MM.1S (cell line): Measurements from ENCODE around the gene HOMER1.

Experiments used
- EZH2 ChIP-seq: fragments of 300-600 bp; sonication (generic); optimal IDR thresholded peaks from 2 replicates; pipeline ENCODE3; 2017; ENCODE audit warnings: low read depth, mild to moderate bottlenecking, antibody characterized with exemption, low read length, mixed read lengths
- EZH2phosphoT487 ChIP-seq: fragments of 300-600 bp; sonication (generic); IDR thresholded peaks from 2 replicates; pipeline ENCODE4 v1.6.1; 2018; ENCODE audit warnings: antibody characterized with exemption, low read length
- TF ChIP-seq, protein P1 (sequence below): fragments of 300-600 bp; sonication (generic); IDR thresholded peaks from 2 replicates; pipeline ENCODE4 v1.5.1; 2016; ENCODE audit warnings: antibody characterized with exemption, low read length, mixed read lengths

- TF ChIP-seq, protein P1, sequence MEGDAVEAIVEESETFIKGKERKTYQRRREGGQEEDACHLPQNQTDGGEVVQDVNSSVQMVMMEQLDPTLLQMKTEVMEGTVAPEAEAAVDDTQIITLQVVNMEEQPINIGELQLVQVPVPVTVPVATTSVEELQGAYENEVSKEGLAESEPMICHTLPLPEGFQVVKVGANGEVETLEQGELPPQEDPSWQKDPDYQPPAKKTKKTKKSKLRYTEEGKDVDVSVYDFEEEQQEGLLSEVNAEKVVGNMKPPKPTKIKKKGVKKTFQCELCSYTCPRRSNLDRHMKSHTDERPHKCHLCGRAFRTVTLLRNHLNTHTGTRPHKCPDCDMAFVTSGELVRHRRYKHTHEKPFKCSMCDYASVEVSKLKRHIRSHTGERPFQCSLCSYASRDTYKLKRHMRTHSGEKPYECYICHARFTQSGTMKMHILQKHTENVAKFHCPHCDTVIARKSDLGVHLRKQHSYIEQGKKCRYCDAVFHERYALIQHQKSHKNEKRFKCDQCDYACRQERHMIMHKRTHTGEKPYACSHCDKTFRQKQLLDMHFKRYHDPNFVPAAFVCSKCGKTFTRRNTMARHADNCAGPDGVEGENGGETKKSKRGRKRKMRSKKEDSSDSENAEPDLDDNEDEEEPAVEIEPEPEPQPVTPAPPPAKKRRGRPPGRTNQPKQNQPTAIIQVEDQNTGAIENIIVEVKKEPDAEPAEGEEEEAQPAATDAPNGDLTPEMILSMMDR: no peak
- TF ChIP-seq EZH2phosphoT487 (no peak), EZH2 (no peak)
Observed at GRCh38 chr5:79395296-79395695, 118.6 kb downstream of the HOMER1 start.
